IMR-90 (cell line): ENCODE measurements around the gene GON7. TPM values are rescaled to one million over a fixed set of nuclear protein-coding genes. Genes with fewer than 3 reads are reported as not detected.

ENCODE experiments used
- ATAC-seq: fragments of 200-7000 bp; cut with Tn5 transposase; 2 replicates; pipeline ENCODE4 v1.9.1; 2020; ENCODE audit warnings: low read depth, mild to moderate bottlenecking, moderate library complexity
- BruUV-seq: library from RNA; stranded (reverse); fragments of 400-500 nt; replicated peaks from 2 replicates; lab custom pipeline; 2021; lab: Mats Ljungman, UMichigan
- CTCF ChIA-PET: fragments of 300-600 bp; formaldehyde crosslinking; extraction: SDS; loops from one replicate; lab custom pipeline; 2021; ENCODE audit warnings: antibody characterized with exemption; lab: Yijun Ruan, JAX
- POLR2A ChIA-PET: fragments of 300-600 bp; sonication (Branson Sonifier 250); formaldehyde crosslinking; loops from one replicate; lab custom pipeline; 2022; ENCODE audit warnings: antibody characterized with exemption; ENCODE audit not compliant: unreplicated experiment; lab: Charles Lee
- DNase-seq: peaks from one replicate; pipeline ENCODE4 v3.0.0; 2013
- H2AFZ ChIP-seq: replicated peaks from 2 replicates; pipeline ENCODE3; 2013; ENCODE audit warnings: low read length, mild to moderate bottlenecking; ENCODE audit not compliant: poor library complexity
- H2AK5ac ChIP-seq: 2 replicates; pipeline ENCODE4 v1.6.1; 2013; ENCODE audit warnings: low read depth, low read length, inconsistent platforms
- H2AK9ac ChIP-seq: replicated peaks from 2 replicates; pipeline ENCODE3; 2013; ENCODE audit warnings: mild to moderate bottlenecking, low read depth, low read length, moderate library complexity; ENCODE audit not compliant: poor library complexity
- H2BK120ac ChIP-seq: 2 replicates; pipeline ENCODE4 v1.6.1; 2013; ENCODE audit warnings: low read depth, low read length, inconsistent platforms
- H2BK15ac ChIP-seq: 3 replicates; pipeline ENCODE4 v1.6.1; 2013; ENCODE audit warnings: low read depth, low read length, inconsistent platforms
- H2BK20ac ChIP-seq: 2 replicates; pipeline ENCODE4 v1.6.1; 2013; ENCODE audit warnings: low read depth, mild to moderate bottlenecking, inconsistent platforms, low read length, moderate library complexity
- H2BK5ac ChIP-seq: 2 replicates; pipeline ENCODE4 v1.6.1; 2013; ENCODE audit warnings: mild to moderate bottlenecking, low read depth, low read length, inconsistent platforms; ENCODE audit not compliant: poor library complexity, severe bottlenecking
- H3K14ac ChIP-seq: replicated peaks from 2 replicates; pipeline ENCODE4 v1.6.1; 2013; ENCODE audit warnings: low read depth, low read length, inconsistent platforms
- H3K18ac ChIP-seq: 2 replicates; pipeline ENCODE4 v1.6.1; 2013; ENCODE audit warnings: low read depth, low read length, control low read depth
- H3K23ac ChIP-seq: 2 replicates; pipeline ENCODE4 v1.6.1; 2013; ENCODE audit warnings: low read depth, low read length, inconsistent platforms
- H3K27ac ChIP-seq: 2 replicates; pipeline ENCODE4 v1.5.1; 2013; ENCODE audit warnings: mild to moderate bottlenecking, control low read depth, low read length; ENCODE audit not compliant: insufficient read depth
- H3K27me3 ChIP-seq: 2 replicates; pipeline ENCODE4 v1.6.1; 2013; ENCODE audit warnings: low read length; ENCODE audit not compliant: control insufficient read depth, insufficient read depth
- H3K36me3 ChIP-seq: 2 replicates; pipeline ENCODE4 v1.6.1; 2013; ENCODE audit warnings: low read length, mixed read lengths; ENCODE audit not compliant: control insufficient read depth, insufficient read depth
- H3K4ac ChIP-seq: 2 replicates; pipeline ENCODE4 v1.6.1; 2013; ENCODE audit warnings: low read depth, low read length, inconsistent platforms
- H3K4me1 ChIP-seq: 2 replicates; pipeline ENCODE4 v1.6.1; 2013; ENCODE audit warnings: low read length, mixed read lengths; ENCODE audit not compliant: control insufficient read depth, insufficient read depth
- H3K4me2 ChIP-seq: 2 replicates; pipeline ENCODE4 v1.6.1; 2013; ENCODE audit warnings: low read depth, mild to moderate bottlenecking, control low read depth, low read length, moderate library complexity
- H3K4me3 ChIP-seq: 2 replicates; pipeline ENCODE4 v1.5.1; 2013; ENCODE audit warnings: low read depth, mild to moderate bottlenecking, control low read depth, low read length, moderate library complexity; ENCODE audit not compliant: insufficient read depth
- H3K56ac ChIP-seq: 2 replicates; pipeline ENCODE4 v1.6.1; 2013; ENCODE audit warnings: low read length, inconsistent platforms; ENCODE audit not compliant: insufficient read depth; ENCODE audit errors: extremely low read depth
- H3K79me1 ChIP-seq, 2 experiments: 2 replicates each; pipeline ENCODE4 v1.6.1; 2013; ENCODE audit warnings: low read length in 2 of 2, inconsistent platforms in 1 of 2, low read depth in 1 of 2
- H3K9ac ChIP-seq: 2 replicates; pipeline ENCODE4 v1.6.1; 2013; ENCODE audit warnings: low read depth, low read length, control low read depth
- H3K9me1 ChIP-seq: 2 replicates; pipeline ENCODE4 v1.6.1; 2013; ENCODE audit warnings: low read length, inconsistent platforms; ENCODE audit not compliant: insufficient read depth
- H3K9me3 ChIP-seq: 2 replicates; pipeline ENCODE4 v1.6.1; 2013; ENCODE audit warnings: low read length; ENCODE audit not compliant: control insufficient read depth, insufficient read depth
- H4K20me1 ChIP-seq: 2 replicates; pipeline ENCODE4 v1.6.1; 2013; ENCODE audit warnings: low read length, inconsistent platforms; ENCODE audit not compliant: insufficient read depth
- H4K5ac ChIP-seq: 2 replicates; pipeline ENCODE4 v1.6.1; 2013; ENCODE audit warnings: mild to moderate bottlenecking, low read depth, low read length, control low read depth
- H4K8ac ChIP-seq, 2 experiments: 2 replicates each; pipeline ENCODE4 v1.6.1; 2013; ENCODE audit warnings: low read depth in 2 of 2, low read length in 2 of 2, control low read depth in 1 of 2, inconsistent platforms in 1 of 2
- H4K91ac ChIP-seq: 2 replicates; pipeline ENCODE4 v1.6.1; 2013; ENCODE audit warnings: low read depth, low read length, inconsistent platforms; ENCODE audit not compliant: insufficient read depth
- BHLHE40 ChIP-seq: fragments of 150-350 bp; IDR thresholded peaks from 2 replicates; pipeline ENCODE4 v1.6.1; 2016; ENCODE audit warnings: mild to moderate bottlenecking, low read depth, low read length
- CEBPB ChIP-seq: IDR thresholded peaks from 2 replicates; pipeline ENCODE4 v1.6.1; 2012; ENCODE audit warnings: low read depth, low read length, improper control_type of control experiment
- CHD1 ChIP-seq: IDR thresholded peaks from 2 replicates; pipeline ENCODE4 v1.6.1; 2012; ENCODE audit warnings: low read depth, low read length, improper control_type of control experiment
- CTCF ChIP-seq: conservative IDR thresholded peaks from 2 replicates; pipeline ENCODE4 v1.5.1; 2012; ENCODE audit warnings: mild to moderate bottlenecking, low read depth, low read length, improper control_type of control experiment
- ELK1 ChIP-seq: fragments of 150-350 bp; IDR thresholded peaks from 2 replicates; pipeline ENCODE4 v1.6.1; 2016; ENCODE audit warnings: low read depth, mild to moderate bottlenecking, low read length, moderate library complexity, borderline replicate concordance
- FOS ChIP-seq: fragments of 150-350 bp; IDR thresholded peaks from 2 replicates; pipeline ENCODE4 v1.6.1; 2016; ENCODE audit warnings: low read depth, low read length
- MAFK ChIP-seq: IDR thresholded peaks from 2 replicates; pipeline ENCODE4 v1.6.1; 2012; ENCODE audit warnings: low read depth, low read length, improper control_type of control experiment
- MAZ ChIP-seq: IDR thresholded peaks from 2 replicates; pipeline ENCODE4 v1.6.1; 2012; ENCODE audit warnings: low read depth, mild to moderate bottlenecking, low read length, improper control_type of control experiment, moderate library complexity, borderline replicate concordance
- MXI1 ChIP-seq: IDR thresholded peaks from 2 replicates; pipeline ENCODE4 v1.6.1; 2012; ENCODE audit warnings: low read depth, mild to moderate bottlenecking, low read length, moderate library complexity, borderline replicate concordance
- NFE2L2 ChIP-seq: fragments of 150-350 bp; IDR thresholded peaks from 2 replicates; pipeline ENCODE4 v1.6.1; 2016; ENCODE audit warnings: low read depth, mild to moderate bottlenecking, low read length
- POLR2A ChIP-seq: IDR thresholded peaks from 2 replicates; pipeline ENCODE4 v1.6.1; 2012; ENCODE audit warnings: mild to moderate bottlenecking, low read depth, low read length
- RAD21 ChIP-seq: IDR thresholded peaks from 2 replicates; pipeline ENCODE4 v1.6.1; 2012; ENCODE audit warnings: low read length, improper control_type of control experiment
- RCOR1 ChIP-seq: IDR thresholded peaks from 2 replicates; pipeline ENCODE4 v1.6.1; 2012; ENCODE audit warnings: mild to moderate bottlenecking, low read length, improper control_type of control experiment; ENCODE audit not compliant: insufficient replicate concordance
- RFX5 ChIP-seq: IDR thresholded peaks from 2 replicates; pipeline ENCODE4 v1.8.0; 2012; ENCODE audit warnings: low read depth, mild to moderate bottlenecking, low read length, moderate library complexity
- SMC3 ChIP-seq: fragments of 150-350 bp; IDR thresholded peaks from 2 replicates; pipeline ENCODE4 v1.6.1; 2016; ENCODE audit warnings: low read depth, mild to moderate bottlenecking, antibody characterized with exemption, low read length, moderate library complexity
- USF2 ChIP-seq: fragments of 150-350 bp; IDR thresholded peaks from 2 replicates; pipeline ENCODE4 v1.6.1; 2017; ENCODE audit warnings: mild to moderate bottlenecking, antibody characterized with exemption, low read length, low read depth
- WGBS, 2 experiments: methylation state at CpG; one replicate each; pipeline versions ENCODE4 v1.1.5 to v1.1.7; 2013; ENCODE audit warnings: missing lambda C conversion rate in 2 of 2; ENCODE audit not compliant: insufficient read length in 1 of 2; ENCODE audit errors: extremely low coverage in 2 of 2; 5-methylcytosine and 5-hydroxymethylcytosine counted together
- dilution Hi-C: fragments of 300-500 bp; cut with HindIII; formaldehyde crosslinking; loops from one replicate; pipeline ENCODE4 v1.14.3; 2018; ENCODE audit warnings: low sequenced_read_pairs; ENCODE audit not compliant: unreplicated experiment
- in situ Hi-C: fragments of 300-500 bp; cut with MboI; formaldehyde crosslinking; loops from 3 replicates; pipeline ENCODE4 v1.14.3; 2019; ENCODE audit warnings: low sequenced_read_pairs, inconsistent platforms, mixed read lengths
- intact Hi-C: fragments of 100-400 bp; cut with micrococcal nuclease; formaldehyde crosslinking; loops from 2 replicates; pipeline ENCODE4 v1.10.0; 2022
- polyA plus RNA-seq, 3 experiments: library from polyadenylated mRNA; depleted of rRNA; stranded (reverse); fragments of >200 nt; gene quantifications; 2 replicates each; pipeline ENCODE4 v1.2.3, GENCODE V29; 2012; ENCODE audit warnings: low replicate concordance in 1 of 3
- total RNA-seq: library from RNA; depleted of rRNA; stranded (reverse); fragments of >200 nt; gene quantifications from 2 replicates; pipeline ENCODE4 v1.2.3, GENCODE V29; 2012

The GON7 gene
- total and polyA plus RNA-seq, 2 of the 4 experiments (the other 2 are of a cell fraction) = 4.3 to 7.8 TPM

GRCh38 chr14:93155667-93156066 is 51.2 kb downstream of the GON7 start:
- no peaks in the 10 kb centered on the region for H3K4me1 ChIP-seq
- H3K14ac ChIP-seq = no peak overlapping the region
- H3K27me3 ChIP-seq = no peaks in the 10 kb centered on the region; the same call in 1 of the 2 replicates
- in situ Hi-C loops = no loop called here
- TF ChIP-seq BHLHE40 (no peak), NFE2L2 (no peak), MAFK (no peak), MAZ (no peak), CTCF (no peak), ELK1 (no peak), USF2 (no peak), CHD1 (no peak), POLR2A (no peak), MXI1 (no peak), RCOR1 (no peak), FOS (no peak), CEBPB (no peak), SMC3 (no peak), RAD21 (no peak), RFX5 (no peak)
- no peak overlapping the region for H2AK5ac ChIP-seq
- no peak overlapping the region for H3K4ac ChIP-seq
- no peak overlapping the region for H3K23ac ChIP-seq
- no peaks in the 10 kb centered on the region for H4K20me1 ChIP-seq
- no TSS peak for BruUV-seq
- H4K91ac ChIP-seq = no peak overlapping the region
- H2BK15ac ChIP-seq = no peak overlapping the region
- H3K18ac ChIP-seq = no peak overlapping the region
- no peak overlapping the region for H2AFZ ChIP-seq
- H2AK9ac ChIP-seq = no peak overlapping the region
- dilution Hi-C loops = no loop called here
- no CpG with 5 or more reads among the region's 2 CpGs for WGBS, 2 experiments
- ChIA-PET CTCF (interaction anchor here (0.7 kb wide), 1 partner anchor 1997 kb away, joined by 3 read pairs; no protein-coding TSS in a partner anchor), POLR2A (no interaction called here)
- no peaks in the 10 kb centered on the region for H3K79me1 ChIP-seq
- H3K36me3 ChIP-seq = no peaks in the 10 kb centered on the region
- intact Hi-C loops = no loop called here
- no peaks in the 10 kb centered on the region for H3K9me1 ChIP-seq
- DNase-seq (no peak), ATAC-seq (no peak)
- H3K4me3 ChIP-seq = no peak overlapping the region
- no peak overlapping the region for H2BK120ac ChIP-seq
- H4K8ac ChIP-seq = no peak overlapping the region
- H2BK20ac ChIP-seq = no peak overlapping the region
- no peak overlapping the region for H3K9ac ChIP-seq
- H4K5ac ChIP-seq = no peak overlapping the region
- H3K56ac ChIP-seq = no peak overlapping the region
- no peaks in the 10 kb centered on the region for H3K9me3 ChIP-seq
- H3K27ac ChIP-seq = no peak overlapping the region
- no peak overlapping the region for H2BK5ac ChIP-seq
- no peak overlapping the region for H3K4me2 ChIP-seq
